ENCODE measurements around the gene UBE2V1.

UBE2V1 gene

GRCh38 chr20:50088022-50088421, 24.9 kb downstream of the UBE2V1 start:
- Histone ChIP-seq H3K23ac (ENCODE audit: low read length) (no peak overlapping the region), H2BK12ac (ENCODE audit: low read length) (no peak overlapping the region), H2AFZ (ENCODE audit: insufficient read depth, low read length, poor library complexity) (no peak overlapping the region), H3K36me3 (ENCODE audit: control insufficient read depth in 1 of 2, insufficient read depth in 2 of 2, low read length in 2 of 2) (peaks cover 15 to 19% of the 10 kb centered on the region in 2 experiments), H3K79me1 (ENCODE audit: low read length) (peaks cover 19% of the 10 kb centered on the region), H2BK5ac (ENCODE audit: low read depth, low read length, poor library complexity) (no peak overlapping the region), H3K4me2 (ENCODE audit: low read length) (no peak overlapping the region), H4K8ac (ENCODE audit: low read depth, low read length) (no peak overlapping the region), H3K9me3 (ENCODE audit: insufficient read depth, low read depth, low read length) (no peaks in the 10 kb centered on the region), H3K4me1 (ENCODE audit: control insufficient read depth in 1 of 2, insufficient read depth in 2 of 2, low read length in 2 of 2) (peaks cover 16 to 27% of the 10 kb centered on the region in 2 experiments), H3K14ac (ENCODE audit: low read length) (no peak overlapping the region), H3K18ac (ENCODE audit: low read length) (no peak overlapping the region), H3K27ac (ENCODE audit: low read depth, low read length) (peak overlapping the region; percentile 73), H2AK5ac (ENCODE audit: low read length) (no peak overlapping the region), H3K9ac (ENCODE audit: low read length) (no peak overlapping the region), H3K79me2 (ENCODE audit: control insufficient read depth, insufficient read depth, low read length, poor library complexity) (peaks cover 4% of the 10 kb centered on the region), H3K4ac (ENCODE audit: low read depth, low read length) (no peak overlapping the region), H4K12ac (ENCODE audit: low read depth, low read length) (no peak overlapping the region), H3K27me3 (ENCODE audit: insufficient read depth, low read length) (no peaks in the 10 kb centered on the region), H2BK120ac (ENCODE audit: insufficient read depth, low read length, poor library complexity) (no peak overlapping the region), H4K91ac (ENCODE audit: low read depth, low read length) (no peak overlapping the region), H3K4me3 (ENCODE audit: low read depth, low read length) (no peak overlapping the region)
- peak; percentile 59 to 87 for DNase-seq
- no CpG with 5 or more reads among the region's 2 CpGs for WGBS (ENCODE audit: extremely low coverage, insufficient coverage, insufficient read length)

GRCh38 chr20:50085481-50086365, 27.2 kb downstream of the UBE2V1 start:
- Histone ChIP-seq H3K4me2 (ENCODE audit: low read length) (peak overlapping the region; percentile 48), H3K79me2 (ENCODE audit: control insufficient read depth, insufficient read depth, low read length, poor library complexity) (peaks cover 2% of the 10 kb centered on the region), H2AK5ac (ENCODE audit: low read length) (peak overlapping the region; percentile 75), H4K8ac (ENCODE audit: low read depth, low read length) (peak overlapping the region; percentile 49), H4K91ac (ENCODE audit: low read depth, low read length) (peak overlapping the region; percentile 71), H3K9me3 (ENCODE audit: insufficient read depth, low read depth, low read length) (no peaks in the 10 kb centered on the region), H3K27ac (ENCODE audit: low read depth, low read length) (peak overlapping the region; percentile 91), H3K14ac (ENCODE audit: low read length) (peak overlapping the region; percentile 53), H4K12ac (ENCODE audit: low read depth, low read length) (peak overlapping the region; percentile 49), H3K4me3 (ENCODE audit: low read depth, low read length) (no peak overlapping the region), H3K9ac (ENCODE audit: low read length) (no peak overlapping the region), H3K18ac (ENCODE audit: low read length) (peak overlapping the region; percentile 88), H3K4ac (ENCODE audit: low read depth, low read length) (peak overlapping the region; percentile 49), H2BK120ac (ENCODE audit: insufficient read depth, low read length, poor library complexity) (peak overlapping the region; percentile 89), H3K4me1 (ENCODE audit: control insufficient read depth in 1 of 2, insufficient read depth in 2 of 2, low read length in 2 of 2) (peaks cover 14 to 21% of the 10 kb centered on the region in 2 experiments), H3K36me3 (ENCODE audit: control insufficient read depth in 1 of 2, insufficient read depth in 2 of 2, low read length in 2 of 2) (peaks cover 24 to 32% of the 10 kb centered on the region in 2 experiments), H3K27me3 (ENCODE audit: insufficient read depth, low read length) (no peaks in the 10 kb centered on the region), H2BK12ac (ENCODE audit: low read length) (peak overlapping the region; percentile 90), H2AFZ (ENCODE audit: insufficient read depth, low read length, poor library complexity) (peak overlapping the region; percentile 3), H3K79me1 (ENCODE audit: low read length) (peaks cover 17% of the 10 kb centered on the region), H3K23ac (ENCODE audit: low read length) (no peak overlapping the region), H2BK5ac (ENCODE audit: low read depth, low read length, poor library complexity) (peak overlapping the region; percentile 85)
- no CpG with 5 or more reads among the region's 10 CpGs for WGBS (ENCODE audit: extremely low coverage, insufficient coverage, insufficient read length)
- peak in 1 of 2 donors; percentile 84 for DNase-seq

GRCh38 chr20:50085146-50085480, 27.8 kb downstream of the UBE2V1 start:
- Histone ChIP-seq H3K4me3 (ENCODE audit: low read depth, low read length) (no peak overlapping the region), H3K9me3 (ENCODE audit: insufficient read depth, low read depth, low read length) (no peaks in the 10 kb centered on the region), H3K79me2 (ENCODE audit: control insufficient read depth, insufficient read depth, low read length, poor library complexity) (peaks cover 2% of the 10 kb centered on the region), H2BK120ac (ENCODE audit: insufficient read depth, low read length, poor library complexity) (no peak overlapping the region), H3K27me3 (ENCODE audit: insufficient read depth, low read length) (no peaks in the 10 kb centered on the region), H4K91ac (ENCODE audit: low read depth, low read length) (no peak overlapping the region), H3K4ac (ENCODE audit: low read depth, low read length) (peak overlapping the region; percentile 2), H2AFZ (ENCODE audit: insufficient read depth, low read length, poor library complexity) (no peak overlapping the region), H4K12ac (ENCODE audit: low read depth, low read length) (no peak overlapping the region), H3K4me2 (ENCODE audit: low read length) (no peak overlapping the region), H3K27ac (ENCODE audit: low read depth, low read length) (no peak overlapping the region), H3K9ac (ENCODE audit: low read length) (no peak overlapping the region), H2BK5ac (ENCODE audit: low read depth, low read length, poor library complexity) (no peak overlapping the region), H2AK5ac (ENCODE audit: low read length) (no peak overlapping the region), H3K36me3 (ENCODE audit: control insufficient read depth in 1 of 2, insufficient read depth in 2 of 2, low read length in 2 of 2) (peaks cover 24 to 32% of the 10 kb centered on the region in 2 experiments), H2BK12ac (ENCODE audit: low read length) (peak overlapping the region; percentile 32), H4K8ac (ENCODE audit: low read depth, low read length) (no peak overlapping the region), H3K23ac (ENCODE audit: low read length) (no peak overlapping the region), H3K4me1 (ENCODE audit: control insufficient read depth in 1 of 2, insufficient read depth in 2 of 2, low read length in 2 of 2) (peaks cover 14 to 21% of the 10 kb centered on the region in 2 experiments), H3K79me1 (ENCODE audit: low read length) (peaks cover 17% of the 10 kb centered on the region), H3K18ac (ENCODE audit: low read length) (peak overlapping the region; percentile 9), H3K14ac (ENCODE audit: low read length) (no peak overlapping the region)
- no peak for DNase-seq
- WGBS (ENCODE audit: extremely low coverage, insufficient coverage, insufficient read length) = no CpG with 5 or more reads among the region's 5 CpGs

GRCh38 chr20:50083034-50083433, 29.9 kb downstream of the UBE2V1 start:
- H4K12ac ChIP-seq (ENCODE audit: low read depth, low read length) = no peak overlapping the region
- H2BK5ac ChIP-seq (ENCODE audit: low read depth, low read length, poor library complexity) = no peak overlapping the region
- no peaks in the 10 kb centered on the region for H3K27me3 ChIP-seq (ENCODE audit: insufficient read depth, low read length)
- H4K8ac ChIP-seq (ENCODE audit: low read depth, low read length) = no peak overlapping the region
- H2BK120ac ChIP-seq (ENCODE audit: insufficient read depth, low read length, poor library complexity) = no peak overlapping the region
- H3K9ac ChIP-seq (ENCODE audit: low read length) = no peak overlapping the region
- H3K23ac ChIP-seq (ENCODE audit: low read length) = no peak overlapping the region
- no peak overlapping the region for H4K91ac ChIP-seq (ENCODE audit: low read depth, low read length)
- H3K4me2 ChIP-seq (ENCODE audit: low read length) = no peak overlapping the region
- no peak overlapping the region for H2AK5ac ChIP-seq (ENCODE audit: low read length)
- no peak for DNase-seq
- H3K4me1 ChIP-seq (ENCODE audit: control insufficient read depth in 1 of 2, insufficient read depth in 2 of 2, low read length in 2 of 2) = peaks cover 14 to 16% of the 10 kb centered on the region in 2 experiments
- H2AFZ ChIP-seq (ENCODE audit: insufficient read depth, low read length, poor library complexity) = no peak overlapping the region
- WGBS (ENCODE audit: extremely low coverage, insufficient coverage, insufficient read length) = no CpG with 5 or more reads among the region's 7 CpGs
- H3K4me3 ChIP-seq (ENCODE audit: low read depth, low read length) = no peak overlapping the region
- no peak overlapping the region for H3K14ac ChIP-seq (ENCODE audit: low read length)
- no peak overlapping the region for H3K4ac ChIP-seq (ENCODE audit: low read depth, low read length)
- no peaks in the 10 kb centered on the region for H3K9me3 ChIP-seq (ENCODE audit: insufficient read depth, low read depth, low read length)
- H3K27ac ChIP-seq (ENCODE audit: low read depth, low read length) = no peak overlapping the region
- no peaks in the 10 kb centered on the region for H3K79me2 ChIP-seq (ENCODE audit: control insufficient read depth, insufficient read depth, low read length, poor library complexity)
- H2BK12ac ChIP-seq (ENCODE audit: low read length) = no peak overlapping the region
- H3K79me1 ChIP-seq (ENCODE audit: low read length) = peaks cover 13% of the 10 kb centered on the region
- H3K36me3 ChIP-seq (ENCODE audit: control insufficient read depth in 1 of 2, insufficient read depth in 2 of 2, low read length in 2 of 2) = peaks cover 15 to 23% of the 10 kb centered on the region in 2 experiments
- H3K18ac ChIP-seq (ENCODE audit: low read length) = no peak overlapping the region
